Activated T-helper 2 cell treated with anti-CD3 and anti-CD28 coated beads, Interferon-gamma antibody, Interleukin-2, Interleukin-4, amounts not matched to agents 10 μg/mL and 5 μg/mL and 100 μg/mL, durations not matched to agents 14 hours and 24 hours and 36 hours (primary cell): ENCODE data around the gene LRRC47. TPM values are rescaled to one million over a fixed set of nuclear protein-coding genes. Genes with fewer than 3 reads are reported as not detected.

Source experiments
- DNase-seq: peaks from one replicate; pipeline ENCODE4 v3.0.0; 2021; ENCODE audit warnings: low spot score
- H3K27ac Mint-ChIP-seq: one replicate; pipeline ENCODE4 v1.8.0; 2021; ENCODE audit warnings: mixed read lengths
- H3K27me3 Mint-ChIP-seq: one replicate; pipeline ENCODE4 v1.8.0; 2021; ENCODE audit warnings: low read depth, mixed read lengths
- H3K36me3 Mint-ChIP-seq: one replicate; pipeline ENCODE4 v1.8.0; 2021; ENCODE audit warnings: low read depth, mixed read lengths
- H3K4me1 Mint-ChIP-seq: one replicate; pipeline ENCODE4 v1.8.0; 2021; ENCODE audit warnings: low read depth, mixed read lengths
- H3K4me3 Mint-ChIP-seq: one replicate; pipeline ENCODE4 v1.8.0; 2021; ENCODE audit warnings: low read depth, mild to moderate bottlenecking, moderate library complexity, mixed read lengths
- H3K9me3 Mint-ChIP-seq: one replicate; pipeline ENCODE4 v1.8.0; 2021; ENCODE audit warnings: mixed read lengths
- intact Hi-C: fragments of 100-400 bp; cut with micrococcal nuclease; formaldehyde crosslinking; loops from one replicate; pipeline ENCODE4 v1.15.1; 2023
- total RNA-seq: library from RNA; stranded (reverse); gene quantifications from 2 replicates; pipeline ENCODE4 v1.2.3, GENCODE V29; 2022

The LRRC47 gene
- total RNA-seq, 1 donor from 2014 or later = 40.4 TPM

- intact Hi-C loops = no loop called here
- H3K27ac Mint-ChIP-seq = no peak overlapping the region
- H3K4me3 Mint-ChIP-seq = no peak overlapping the region
- no peak for DNase-seq
- H3K27me3 Mint-ChIP-seq = no peaks in the 10 kb centered on the region
- no peaks in the 10 kb centered on the region for H3K9me3 Mint-ChIP-seq
- H3K36me3 Mint-ChIP-seq = peaks cover 14% of the 10 kb centered on the region
- no peaks in the 10 kb centered on the region for H3K4me1 Mint-ChIP-seq
Measured at GRCh38 chr1:3822421-3822820, 26.1 kb upstream of the LRRC47 start.

GRCh38 chr1:3821908-3822307, 25.6 kb upstream of the LRRC47 start:
- intact Hi-C loops = no loop called here
- H3K27me3 Mint-ChIP-seq = no peaks in the 10 kb centered on the region
- no peak overlapping the region for H3K27ac Mint-ChIP-seq
- H3K36me3 Mint-ChIP-seq = peaks cover 14% of the 10 kb centered on the region
- no peak overlapping the region for H3K4me3 Mint-ChIP-seq
- no peaks in the 10 kb centered on the region for H3K9me3 Mint-ChIP-seq
- no peaks in the 10 kb centered on the region for H3K4me1 Mint-ChIP-seq
- no peak for DNase-seq

- no peaks in the 10 kb centered on the region for H3K4me1 Mint-ChIP-seq
- intact Hi-C loops = no loop called here
- DNase-seq = no peak
- no peaks in the 10 kb centered on the region for H3K27me3 Mint-ChIP-seq
- H3K36me3 Mint-ChIP-seq = peaks cover 14% of the 10 kb centered on the region
- H3K9me3 Mint-ChIP-seq = no peaks in the 10 kb centered on the region
- H3K4me3 Mint-ChIP-seq = no peak overlapping the region
- H3K27ac Mint-ChIP-seq = no peak overlapping the region
Measured at GRCh38 chr1:3821447-3821846, 25.1 kb upstream of the LRRC47 start.

- Mint-ChIP-seq H3K9me3 (no peaks in the 10 kb centered on the region), H3K4me1 (no peaks in the 10 kb centered on the region), H3K27me3 (no peaks in the 10 kb centered on the region), H3K27ac (no peak overlapping the region), H3K4me3 (no peak overlapping the region), H3K36me3 (peaks cover 11% of the 10 kb centered on the region)
- intact Hi-C loops = no loop called here
- DNase-seq = no peak
Measured at GRCh38 chr1:3821004-3821403, 24.7 kb upstream of the LRRC47 start.

GRCh38 chr1:3820316-3820715, 24.0 kb upstream of the LRRC47 start:
- no peak overlapping the region for H3K27ac Mint-ChIP-seq
- H3K27me3 Mint-ChIP-seq = no peaks in the 10 kb centered on the region
- peaks cover 5% of the 10 kb centered on the region for H3K36me3 Mint-ChIP-seq
- no peaks in the 10 kb centered on the region for H3K9me3 Mint-ChIP-seq
- DNase-seq = no peak
- H3K4me3 Mint-ChIP-seq = no peak overlapping the region
- no peaks in the 10 kb centered on the region for H3K4me1 Mint-ChIP-seq
- intact Hi-C loops = no loop called here

- Mint-ChIP-seq H3K27ac (no peak overlapping the region), H3K4me3 (no peak overlapping the region), H3K27me3 (no peaks in the 10 kb centered on the region), H3K36me3 (peaks cover 5% of the 10 kb centered on the region), H3K9me3 (no peaks in the 10 kb centered on the region), H3K4me1 (no peaks in the 10 kb centered on the region)
- no peak for DNase-seq
- intact Hi-C loops = no loop called here
Measured at GRCh38 chr1:3819771-3820200, 23.5 kb upstream of the LRRC47 start.

- peaks cover 5% of the 10 kb centered on the region for H3K36me3 Mint-ChIP-seq
- intact Hi-C loops = no loop called here
- no peak overlapping the region for H3K4me3 Mint-ChIP-seq
- H3K9me3 Mint-ChIP-seq = no peaks in the 10 kb centered on the region
- DNase-seq = no peak
- no peaks in the 10 kb centered on the region for H3K4me1 Mint-ChIP-seq
- H3K27me3 Mint-ChIP-seq = no peaks in the 10 kb centered on the region
- H3K27ac Mint-ChIP-seq = no peak overlapping the region
Measured at GRCh38 chr1:3817821-3818597, 21.7 kb upstream of the LRRC47 start.

GRCh38 chr1:3817138-3817740, 20.9 kb upstream of the LRRC47 start:
- intact Hi-C loops = no loop called here
- Mint-ChIP-seq H3K36me3 (peaks cover 5% of the 10 kb centered on the region), H3K27me3 (no peaks in the 10 kb centered on the region), H3K4me1 (no peaks in the 10 kb centered on the region), H3K27ac (no peak overlapping the region), H3K4me3 (no peak overlapping the region), H3K9me3 (no peaks in the 10 kb centered on the region)
- no peak for DNase-seq

- no peaks in the 10 kb centered on the region for H3K4me1 Mint-ChIP-seq
- no peaks in the 10 kb centered on the region for H3K27me3 Mint-ChIP-seq
- H3K27ac Mint-ChIP-seq = no peak overlapping the region
- intact Hi-C loops = no loop called here
- peaks cover 5% of the 10 kb centered on the region for H3K36me3 Mint-ChIP-seq
- no peak overlapping the region for H3K4me3 Mint-ChIP-seq
- no peak for DNase-seq
- no peaks in the 10 kb centered on the region for H3K9me3 Mint-ChIP-seq
Measured at GRCh38 chr1:3816331-3817137, 20.2 kb upstream of the LRRC47 start.

GRCh38 chr1:3814771-3815561, 18.7 kb upstream of the LRRC47 start:
- H3K9me3 Mint-ChIP-seq = no peaks in the 10 kb centered on the region
- DNase-seq = no peak
- intact Hi-C loops = no loop called here
- H3K4me1 Mint-ChIP-seq = no peaks in the 10 kb centered on the region
- no peak overlapping the region for H3K27ac Mint-ChIP-seq
- no peak overlapping the region for H3K4me3 Mint-ChIP-seq
- H3K36me3 Mint-ChIP-seq = peaks cover 2% of the 10 kb centered on the region
- H3K27me3 Mint-ChIP-seq = no peaks in the 10 kb centered on the region

GRCh38 chr1:3814065-3814464, 17.8 kb upstream of the LRRC47 start:
- DNase-seq = no peak
- no peaks in the 10 kb centered on the region for H3K4me1 Mint-ChIP-seq
- H3K9me3 Mint-ChIP-seq = no peaks in the 10 kb centered on the region
- no peak overlapping the region for H3K27ac Mint-ChIP-seq
- H3K27me3 Mint-ChIP-seq = no peaks in the 10 kb centered on the region
- no peaks in the 10 kb centered on the region for H3K36me3 Mint-ChIP-seq
- intact Hi-C loops = no loop called here
- H3K4me3 Mint-ChIP-seq = no peak overlapping the region

GRCh38 chr1:3811595-3811911, 15.3 kb upstream of the LRRC47 start:
- no peaks in the 10 kb centered on the region for H3K27me3 Mint-ChIP-seq
- no peaks in the 10 kb centered on the region for H3K4me1 Mint-ChIP-seq
- H3K4me3 Mint-ChIP-seq = no peak overlapping the region
- no peak for DNase-seq
- intact Hi-C loops = no loop called here
- no peaks in the 10 kb centered on the region for H3K9me3 Mint-ChIP-seq
- no peak overlapping the region for H3K27ac Mint-ChIP-seq
- no peaks in the 10 kb centered on the region for H3K36me3 Mint-ChIP-seq
